Testis (tissue), 3 donors: ENCODE measurements around the gene FBXW9. TPM values are rescaled to one million over a fixed set of nuclear protein-coding genes. Genes with fewer than 3 reads are reported as not detected.

Experiments
- DNase-seq: peaks from one replicate; pipeline ENCODE4 v3.0.0-alpha.2; 2019
- H3K27ac ChIP-seq, 2 donors: fragments of 200-600 bp; sonication (generic); one replicate each; pipeline ENCODE4 v1.5.1; 2019
- H3K27me3 ChIP-seq: fragments of 200-600 bp; sonication (generic); one replicate; pipeline ENCODE4 v1.5.1; 2019
- H3K36me3 ChIP-seq: fragments of 200-600 bp; sonication (generic); one replicate; pipeline ENCODE4 v1.5.1; 2017; ENCODE audit warnings: low read depth; ENCODE audit errors: missing control alignments
- H3K4me1 ChIP-seq: fragments of 200-600 bp; sonication (generic); one replicate; pipeline ENCODE4 v1.5.1; 2019
- H3K4me3 ChIP-seq, 2 donors: fragments of 200-600 bp; sonication (generic); one replicate each; pipeline ENCODE4 v1.5.1; 2017 to 2019
- H3K9me3 ChIP-seq: fragments of 200-600 bp; sonication (generic); one replicate; pipeline ENCODE4 v1.5.1; 2017
- CTCF ChIP-seq, 3 experiments: fragments of 450-650 bp in 2 of 3; fragments of 200-600 bp in 1 of 3; sonication (generic) in 1 of 3; IDR thresholded peaks; one replicate each; pipeline ENCODE4 v1.5.1; 2016 to 2019; ENCODE audit warnings: antibody characterized with exemption in 3 of 3, mild to moderate bottlenecking in 2 of 3, moderate library complexity in 1 of 3
- POLR2A ChIP-seq: fragments of 450-650 bp; IDR thresholded peaks from one replicate; pipeline ENCODE4 v1.6.1; 2017; ENCODE audit warnings: antibody characterized with exemption, mild to moderate bottlenecking, moderate library complexity
- WGBS, 2 donors: methylation state at CpG; one replicate each; pipeline ENCODE4 v1.1.5; 2018; 5-methylcytosine and 5-hydroxymethylcytosine counted together
- intact Hi-C: fragments of 100-400 bp; cut with DNase I; formaldehyde crosslinking; loops from one replicate; pipeline ENCODE4 v1.15.1; 2023; ENCODE audit warnings: low total_unique reads
- polyA plus RNA-seq: library from polyadenylated mRNA; stranded (reverse); fragments of 350-450 nt; fragmentation: Illumina TruSeq; extraction: RNeasy Lipid Tissue Mini Kit (QIAGEN cat#74804); gene quantifications from one replicate; pipeline ENCODE4 v1.2.3, GENCODE V29; 2014; ENCODE audit warnings: low read depth, low replicate concordance; ENCODE audit not compliant: insufficient read depth
- total RNA-seq, 2 donors: library from RNA; depleted of rRNA; stranded (reverse); fragments of >200 nt; gene quantifications; one replicate each; pipeline ENCODE4 v1.2.3, GENCODE V29; 2016

Gene FBXW9
- total and polyA plus RNA-seq, 3 donors from 2014 or later, result 20.5 to 27.4 (median 23.3) TPM

GRCh38 chr19:12672744-12673143 is 23.7 kb downstream of the FBXW9 start:
- intact Hi-C loops, result no loop called here
- 71 to 84% methylated on average over 8 to 10 of the region's 10 CpGs for WGBS, 2 donors
- DNase-seq, result no peak
- H3K4me1 ChIP-seq, result peaks cover 19% of the 10 kb centered on the region
- H3K36me3 ChIP-seq, result no peaks in the 10 kb centered on the region
- H3K4me3 ChIP-seq, result no peak overlapping the region
- no peaks in the 10 kb centered on the region for H3K27me3 ChIP-seq
- TF ChIP-seq POLR2A (no peak), CTCF (IDR thresholded peaks at IDR 0.05) (no peak)
- no peaks in the 10 kb centered on the region for H3K9me3 ChIP-seq
- no peak overlapping the region for H3K27ac ChIP-seq

- TF ChIP-seq POLR2A (no peak), CTCF (IDR thresholded peaks at IDR 0.05) (no peak)
- H3K9me3 ChIP-seq, result no peaks in the 10 kb centered on the region
- peaks cover 32% of the 10 kb centered on the region for H3K4me1 ChIP-seq
- H3K4me3 ChIP-seq, result peak overlapping the region; percentile 87 to 91
- H3K27me3 ChIP-seq, result no peaks in the 10 kb centered on the region
- DNase-seq, result no peak
- peak overlapping the region in 1 of 2 donors; percentile 93 for H3K27ac ChIP-seq
- intact Hi-C loops, result no loop called here
- WGBS, 2 donors, result 27 to 41% methylated on average over 11 to 26 of the region's 26 CpGs
- H3K36me3 ChIP-seq, result no peaks in the 10 kb centered on the region
Observed at GRCh38 chr19:12670159-12670928, 26.1 kb downstream of the FBXW9 start.

GRCh38 chr19:12669270-12670158 is 26.9 kb downstream of the FBXW9 start:
- DNase-seq, result peak; percentile 89
- WGBS, 2 donors, result 0 to 1% methylated on average over 28 to 63 of the region's 64 CpGs
- no peaks in the 10 kb centered on the region for H3K9me3 ChIP-seq
- H3K36me3 ChIP-seq, result no peaks in the 10 kb centered on the region
- peaks cover 32% of the 10 kb centered on the region for H3K4me1 ChIP-seq
- intact Hi-C loops, result no loop called here
- peak overlapping the region; percentile 93 for H3K27ac ChIP-seq
- peak overlapping the region; percentile 87 to 91 for H3K4me3 ChIP-seq
- no peaks in the 10 kb centered on the region for H3K27me3 ChIP-seq
- TF ChIP-seq CTCF (IDR thresholded peaks at IDR 0.05), result peak in 1 of 3 experiments; percentile 2
- TF ChIP-seq POLR2A, result no peak

GRCh38 chr19:12668932-12669269 is 27.5 kb downstream of the FBXW9 start:
- intact Hi-C loops, result no loop called here
- Histone ChIP-seq H3K4me3 (peak overlapping the region; percentile 87 to 91), H3K4me1 (peaks cover 32% of the 10 kb centered on the region), H3K9me3 (no peaks in the 10 kb centered on the region), H3K27ac (peak overlapping the region; percentile 93), H3K36me3 (no peaks in the 10 kb centered on the region), H3K27me3 (no peaks in the 10 kb centered on the region)
- no peak for TF ChIP-seq CTCF (IDR thresholded peaks at IDR 0.05)
- TF ChIP-seq POLR2A, result no peak
- DNase-seq, result peak; percentile 80
- WGBS, 2 donors, result 0% methylated on average over 6 to 24 of the region's 24 CpGs
